ENCODE data around the gene IL10RB.

Gene IL10RB

DNA sequence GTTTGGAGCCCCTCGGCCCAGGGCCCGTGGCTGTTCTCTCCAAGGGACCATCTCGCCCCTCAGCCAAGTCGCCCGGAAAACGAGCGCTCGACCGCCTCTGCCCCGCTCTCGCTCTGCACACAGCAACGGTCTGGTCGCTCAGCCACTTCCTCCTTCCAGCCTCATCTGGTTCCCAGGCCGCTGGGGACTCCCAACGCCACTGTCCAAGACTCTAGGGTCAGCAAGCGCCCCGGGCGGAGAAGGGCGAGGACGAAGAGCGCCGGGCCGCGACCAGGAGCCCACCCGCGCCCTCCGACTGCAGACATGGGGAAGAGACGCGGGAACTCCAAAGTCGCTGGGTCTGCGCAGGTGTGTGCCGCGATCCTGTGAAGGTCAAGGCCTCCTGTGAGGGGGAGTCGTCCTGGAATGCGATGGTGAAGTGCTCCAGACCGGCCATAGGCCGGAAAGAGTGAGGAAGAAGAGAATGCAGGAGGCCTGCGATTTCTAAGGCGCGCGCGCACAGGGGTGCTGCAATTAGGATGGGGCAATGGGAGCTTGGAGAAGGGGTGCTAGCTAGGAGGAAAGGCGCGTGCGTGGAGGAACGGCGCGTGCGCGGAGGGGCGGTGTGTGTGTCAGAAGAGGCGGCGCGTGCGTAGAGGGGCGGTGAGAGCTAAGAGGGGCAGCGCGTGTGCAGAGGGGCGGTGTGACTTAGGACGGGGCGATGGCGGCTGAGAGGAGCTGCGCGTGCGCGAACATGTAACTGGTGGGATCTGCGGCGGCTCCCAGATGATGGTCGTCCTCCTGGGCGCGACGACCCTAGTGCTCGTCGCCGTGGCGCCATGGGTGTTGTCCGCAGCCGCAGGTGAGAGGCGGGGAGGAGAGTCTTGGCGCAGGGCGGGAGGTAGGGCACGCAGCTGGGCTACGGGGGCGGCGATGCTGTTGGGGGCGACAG lies 58.4 kb downstream of the IL10RB start, which contains the start of gene IFNAR1:
TSS of gene IFNAR1 (plus strand) at position 680 of the 931 bp plus-strand sequence. CDS start at position 766, 86 bp downstream.
- Histone ChIP-seq H3K27me3 (ENCODE audit: insufficient read depth, low read length, poor library complexity) (no peaks in the 10 kb centered on the region), H3K9ac (ENCODE audit: low read depth, low read length) (peak within 1 kb of the TSS; percentile 88), H3K9me3 (ENCODE audit: insufficient read depth, low read length, severe bottlenecking) (no peaks in the 10 kb centered on the region), H3K4me2 (ENCODE audit: insufficient read depth, low read length) (peak within 1 kb of the TSS; percentile 82), H3K79me2 (ENCODE audit: insufficient read depth, low read length) (peaks cover 54% of the 10 kb centered on the region), H3K36me3 (ENCODE audit: insufficient read depth, low read length) (peaks cover 12% of the 10 kb centered on the region; the same call in 1 of the 2 replicates), H2AFZ (ENCODE audit: low read depth, low read length) (peak within 1 kb of the TSS; percentile 95), H3K4me3 (ENCODE audit: low read depth in 1 of 2, low read length in 2 of 2) (peak within 1 kb of the TSS; percentile 69 to 83), H3K4me1 (ENCODE audit: insufficient read depth, low read length) (peaks cover 34% of the 10 kb centered on the region), H4K20me1 (ENCODE audit: insufficient read depth, low read length) (no peaks in the 10 kb centered on the region; the same call in 1 of the 2 replicates), H3K27ac (ENCODE audit: low read length) (peak within 1 kb of the TSS; percentile 94)
- TF ChIP-seq, protein P1, sequence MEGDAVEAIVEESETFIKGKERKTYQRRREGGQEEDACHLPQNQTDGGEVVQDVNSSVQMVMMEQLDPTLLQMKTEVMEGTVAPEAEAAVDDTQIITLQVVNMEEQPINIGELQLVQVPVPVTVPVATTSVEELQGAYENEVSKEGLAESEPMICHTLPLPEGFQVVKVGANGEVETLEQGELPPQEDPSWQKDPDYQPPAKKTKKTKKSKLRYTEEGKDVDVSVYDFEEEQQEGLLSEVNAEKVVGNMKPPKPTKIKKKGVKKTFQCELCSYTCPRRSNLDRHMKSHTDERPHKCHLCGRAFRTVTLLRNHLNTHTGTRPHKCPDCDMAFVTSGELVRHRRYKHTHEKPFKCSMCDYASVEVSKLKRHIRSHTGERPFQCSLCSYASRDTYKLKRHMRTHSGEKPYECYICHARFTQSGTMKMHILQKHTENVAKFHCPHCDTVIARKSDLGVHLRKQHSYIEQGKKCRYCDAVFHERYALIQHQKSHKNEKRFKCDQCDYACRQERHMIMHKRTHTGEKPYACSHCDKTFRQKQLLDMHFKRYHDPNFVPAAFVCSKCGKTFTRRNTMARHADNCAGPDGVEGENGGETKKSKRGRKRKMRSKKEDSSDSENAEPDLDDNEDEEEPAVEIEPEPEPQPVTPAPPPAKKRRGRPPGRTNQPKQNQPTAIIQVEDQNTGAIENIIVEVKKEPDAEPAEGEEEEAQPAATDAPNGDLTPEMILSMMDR (IDR thresholded peaks at IDR 0.05; ENCODE audit: borderline replicate concordance, extremely low read depth, low read length, poor library complexity, severe bottlenecking): peak; percentile 10
- TF ChIP-seq EZH2 (IDR thresholded peaks at IDR 0.05; ENCODE audit: borderline replicate concordance, low read depth, low read length, severe bottlenecking): no peak
- DNase-seq (peak; percentile 98), ATAC-seq (ENCODE audit: insufficient read depth, low read depth) (peak; percentile 87)

DNA sequence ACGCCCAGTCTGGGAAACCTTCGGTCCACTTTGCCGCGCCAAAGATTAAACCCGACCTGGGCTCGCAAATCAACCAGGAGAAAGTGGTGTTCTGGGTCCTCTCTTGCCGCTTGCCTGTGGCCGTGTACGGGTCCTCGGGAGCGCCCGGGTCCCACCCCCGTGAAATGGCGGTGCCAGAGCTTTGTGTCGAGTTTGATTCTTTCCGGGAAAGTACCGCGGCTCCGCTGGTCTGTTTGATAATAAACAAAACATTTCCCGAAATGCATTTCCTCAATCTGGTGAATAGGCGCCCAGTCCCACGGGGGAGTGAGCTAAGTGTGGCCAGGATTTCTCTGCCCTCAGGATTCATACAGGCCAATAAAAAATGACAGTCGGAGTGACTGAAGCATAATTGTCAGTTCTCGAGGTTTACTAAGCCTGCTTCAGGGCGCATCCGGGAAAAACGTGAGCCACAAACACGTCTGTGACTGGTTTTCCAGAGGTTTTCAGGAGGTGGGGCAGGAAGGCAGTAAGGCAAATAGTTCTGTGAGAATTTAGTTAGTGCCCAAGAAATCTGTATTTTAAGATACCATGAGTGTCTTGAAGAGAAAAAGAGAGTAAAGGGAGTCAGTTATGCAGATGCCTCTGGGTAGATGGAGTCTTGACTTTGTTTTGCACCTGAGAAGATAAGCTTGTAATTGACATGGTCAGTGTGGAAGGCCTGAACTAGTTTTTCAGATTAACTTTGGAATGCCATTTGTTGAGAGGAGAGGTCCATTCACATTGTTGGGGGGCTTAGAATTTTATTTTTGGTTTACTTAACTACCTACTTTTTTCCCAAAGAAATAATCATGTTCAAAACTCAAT lies 59.3 kb downstream of the IL10RB start:
- H3K79me2 ChIP-seq (ENCODE audit: insufficient read depth, low read length): peaks cover 63% of the 10 kb centered on the region

DNA sequence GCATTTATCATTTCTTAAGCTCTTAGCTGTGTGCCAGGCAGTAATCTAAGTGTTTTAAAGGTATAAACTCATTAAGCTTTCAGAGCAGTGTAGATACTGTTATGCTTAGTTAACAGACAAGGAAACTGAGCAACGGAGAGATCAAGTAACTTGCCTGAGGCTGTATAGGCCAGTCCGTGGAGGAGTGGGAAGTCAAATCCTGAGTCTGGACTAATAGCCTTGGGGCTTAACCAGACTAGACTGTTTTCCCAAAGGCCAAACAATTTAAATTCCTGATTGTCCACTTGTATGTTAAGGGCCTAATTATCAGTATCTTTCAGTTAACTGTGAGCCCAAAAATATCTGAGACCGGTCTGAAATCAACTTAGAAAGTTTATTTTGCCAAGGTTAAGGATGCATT lies 61.2 kb downstream of the IL10RB start:
- peaks cover 38% of the 10 kb centered on the region for H3K36me3 ChIP-seq (ENCODE audit: insufficient read depth, low read length)
- H2AFZ ChIP-seq (ENCODE audit: low read depth, low read length): no peak overlapping the region
- H3K27me3 ChIP-seq (ENCODE audit: insufficient read depth, low read length, poor library complexity): no peaks in the 10 kb centered on the region
- H4K20me1 ChIP-seq (ENCODE audit: insufficient read depth, low read length): peaks cover 5% of the 10 kb centered on the region; the same call in 1 of the 2 replicates
- peak overlapping the region; percentile 82; the same call in 1 of the 2 replicates for H3K4me2 ChIP-seq (ENCODE audit: insufficient read depth, low read length)
- no peak for DNase-seq
- H3K4me3 ChIP-seq (ENCODE audit: low read depth in 1 of 2, low read length in 2 of 2): no peak overlapping the region
- peaks cover 15% of the 10 kb centered on the region for H3K9me3 ChIP-seq (ENCODE audit: insufficient read depth, low read length, severe bottlenecking)
- no peak overlapping the region for H3K27ac ChIP-seq (ENCODE audit: low read length)
- no peak for ATAC-seq (ENCODE audit: insufficient read depth, low read depth)
- no peak overlapping the region for H3K9ac ChIP-seq (ENCODE audit: low read depth, low read length)
- H3K4me1 ChIP-seq (ENCODE audit: insufficient read depth, low read length): peaks cover 34% of the 10 kb centered on the region
- peaks cover 82% of the 10 kb centered on the region for H3K79me2 ChIP-seq (ENCODE audit: insufficient read depth, low read length)
- TF ChIP-seq, protein P1 (IDR thresholded peaks at IDR 0.05; ENCODE audit: borderline replicate concordance, extremely low read depth, low read length, poor library complexity, severe bottlenecking): no peak
- TF ChIP-seq EZH2 (IDR thresholded peaks at IDR 0.05; ENCODE audit: borderline replicate concordance, low read depth, low read length, severe bottlenecking): no peak

More for the DNA sequence above, 59.3 kb downstream of the IL10RB start:
- TF ChIP-seq, protein P1 (IDR thresholded peaks at IDR 0.05; ENCODE audit: borderline replicate concordance, extremely low read depth, low read length, poor library complexity, severe bottlenecking): no peak
- Histone ChIP-seq H3K9ac (ENCODE audit: low read depth, low read length) (peak overlapping the region; percentile 88), H3K4me2 (ENCODE audit: insufficient read depth, low read length) (peak overlapping the region; percentile 82), H3K4me1 (ENCODE audit: insufficient read depth, low read length) (peaks cover 34% of the 10 kb centered on the region), H2AFZ (ENCODE audit: low read depth, low read length) (peak overlapping the region; percentile 95), H3K4me3 (ENCODE audit: low read depth in 1 of 2, low read length in 2 of 2) (peak overlapping the region; percentile 69 to 83), H3K36me3 (ENCODE audit: insufficient read depth, low read length) (peaks cover 19% of the 10 kb centered on the region), H4K20me1 (ENCODE audit: insufficient read depth, low read length) (no peaks in the 10 kb centered on the region; the same call in 1 of the 2 replicates), H3K9me3 (ENCODE audit: insufficient read depth, low read length, severe bottlenecking) (no peaks in the 10 kb centered on the region), H3K27ac (ENCODE audit: low read length) (peak overlapping the region; percentile 93), H3K27me3 (ENCODE audit: insufficient read depth, low read length, poor library complexity) (no peaks in the 10 kb centered on the region)
- DNase-seq (peak; percentile 65), ATAC-seq (ENCODE audit: insufficient read depth, low read depth) (peak; percentile 47)

Data from DND-41 (cell line).